Osteocyte (in vitro differentiated cells): Measurements from ENCODE around the gene CYSTM1. TPM values are rescaled to one million over a fixed set of nuclear protein-coding genes. Genes with fewer than 3 reads are reported as not detected.
"Not testable (repeated sequence)": the region's sequence is repeated elsewhere in the genome, so short reads cannot be mapped to it uniquely, and the experiment has no call there.

Experiments used
- DNase-seq: peaks from one replicate; pipeline ENCODE4 v3.0.0; 2021; ENCODE audit warnings: mixed read lengths; ENCODE audit not compliant: unreplicated experiment; ENCODE audit errors: extremely low spot score
- H3K27ac Mint-ChIP-seq: one replicate; pipeline ENCODE4 v1.8.0; 2021; ENCODE audit warnings: mild to moderate bottlenecking, mixed read lengths; ENCODE audit not compliant: unreplicated experiment
- H3K27me3 Mint-ChIP-seq: one replicate; pipeline ENCODE4 v1.8.0; 2021; ENCODE audit warnings: mixed read lengths; ENCODE audit not compliant: unreplicated experiment
- H3K36me3 Mint-ChIP-seq: one replicate; pipeline ENCODE4 v1.8.0; 2021; ENCODE audit warnings: mixed read lengths; ENCODE audit not compliant: unreplicated experiment
- H3K4me1 Mint-ChIP-seq: one replicate; pipeline ENCODE4 v1.8.0; 2021; ENCODE audit warnings: mixed read lengths; ENCODE audit not compliant: unreplicated experiment
- H3K4me3 Mint-ChIP-seq: one replicate; pipeline ENCODE4 v1.8.0; 2021; ENCODE audit warnings: mild to moderate bottlenecking, moderate library complexity, mixed read lengths; ENCODE audit not compliant: unreplicated experiment
- H3K9me3 Mint-ChIP-seq: one replicate; pipeline ENCODE4 v1.8.0; 2021; ENCODE audit warnings: mixed read lengths; ENCODE audit not compliant: unreplicated experiment
- CTCF ChIP-seq: fragments of 200-600 bp; sonication (generic); IDR thresholded peaks from 2 replicates; pipeline ENCODE4 v1.5.0; 2021; ENCODE audit warnings: antibody characterized with exemption, mild to moderate bottlenecking, moderate library complexity
- total RNA-seq: library from RNA; stranded (reverse); gene quantifications from 2 replicates; pipeline ENCODE4 v1.2.1, GENCODE V29; 2021

Gene CYSTM1
- total RNA-seq, 1 donor from 2014 or later, result 26.7 TPM

DNA sequence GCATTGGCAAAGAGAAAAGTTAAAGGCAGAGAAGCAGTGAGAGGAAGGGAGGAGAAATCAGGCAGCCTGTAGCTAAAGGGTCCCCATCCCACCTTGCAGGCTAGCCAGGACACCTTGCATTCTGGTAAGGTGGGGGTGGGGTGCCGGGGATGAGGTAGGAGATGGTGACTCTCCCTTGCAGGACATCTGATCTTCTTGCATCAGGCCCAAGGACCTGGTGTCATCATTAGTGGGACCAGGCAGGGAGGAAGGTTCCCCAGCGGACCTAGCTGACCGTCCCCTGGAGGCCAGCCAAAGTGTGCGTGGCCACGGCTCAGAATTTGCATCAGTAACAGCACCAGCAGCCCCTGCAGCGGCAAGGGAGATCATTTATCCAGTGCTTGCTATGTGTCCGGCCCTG is 21.7 kb upstream of the CYSTM1 start:
- Mint-ChIP-seq H3K27ac (no peak overlapping the region), H3K36me3 (no peaks in the 10 kb centered on the region), H3K9me3 (no peaks in the 10 kb centered on the region), H3K27me3 (peaks cover 2% of the 10 kb centered on the region), H3K4me1 (peaks cover 4% of the 10 kb centered on the region), H3K4me3 (no peak overlapping the region)
- no peak for DNase-seq
- TF ChIP-seq CTCF, result no peak

DNA sequence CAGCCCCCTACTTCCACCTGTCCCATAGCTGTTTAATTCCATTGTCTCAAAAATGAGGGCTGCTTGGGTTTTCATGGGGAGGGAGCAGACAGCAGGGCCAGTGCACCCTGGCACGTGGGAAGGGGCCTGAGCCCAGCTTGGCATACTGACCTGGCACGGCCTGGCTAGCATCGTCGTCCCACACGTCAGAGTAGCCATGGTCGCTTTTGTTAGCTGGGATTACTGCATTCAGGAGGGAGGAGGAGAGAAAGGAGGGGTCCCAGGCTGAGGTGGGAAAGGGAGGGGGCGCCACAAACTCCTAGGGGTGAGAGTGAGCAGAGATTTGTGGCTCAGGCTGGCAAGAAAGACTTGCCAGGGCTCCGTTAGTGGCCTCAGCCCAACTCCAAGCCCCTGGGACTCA is 21.1 kb upstream of the CYSTM1 start:
- DNase-seq, result no peak
- Mint-ChIP-seq H3K36me3 (no peaks in the 10 kb centered on the region), H3K4me1 (peaks cover 4% of the 10 kb centered on the region), H3K9me3 (no peaks in the 10 kb centered on the region), H3K27ac (no peak overlapping the region), H3K4me3 (no peak overlapping the region), H3K27me3 (no peaks in the 10 kb centered on the region)
- no peak for TF ChIP-seq CTCF

GRCh38 chr5:140154710-140155381 is 20.1 kb upstream of the CYSTM1 start:
- not testable (repeated sequence) for H3K4me1 Mint-ChIP-seq, H3K4me3 Mint-ChIP-seq, H3K36me3 Mint-ChIP-seq, DNase-seq, H3K27me3 Mint-ChIP-seq, H3K27ac Mint-ChIP-seq, H3K9me3 Mint-ChIP-seq

GRCh38 chr5:140157032-140157781 is 17.8 kb upstream of the CYSTM1 start:
- Mint-ChIP-seq H3K4me3 (peak overlapping the region; percentile 70), H3K27me3 (peaks cover 4% of the 10 kb centered on the region), H3K4me1 (peaks cover 4% of the 10 kb centered on the region), H3K27ac (no peak overlapping the region), H3K9me3 (no peaks in the 10 kb centered on the region), H3K36me3 (no peaks in the 10 kb centered on the region)
- peak; percentile 94 for DNase-seq
- TF ChIP-seq CTCF, result peak; percentile 94

DNA sequence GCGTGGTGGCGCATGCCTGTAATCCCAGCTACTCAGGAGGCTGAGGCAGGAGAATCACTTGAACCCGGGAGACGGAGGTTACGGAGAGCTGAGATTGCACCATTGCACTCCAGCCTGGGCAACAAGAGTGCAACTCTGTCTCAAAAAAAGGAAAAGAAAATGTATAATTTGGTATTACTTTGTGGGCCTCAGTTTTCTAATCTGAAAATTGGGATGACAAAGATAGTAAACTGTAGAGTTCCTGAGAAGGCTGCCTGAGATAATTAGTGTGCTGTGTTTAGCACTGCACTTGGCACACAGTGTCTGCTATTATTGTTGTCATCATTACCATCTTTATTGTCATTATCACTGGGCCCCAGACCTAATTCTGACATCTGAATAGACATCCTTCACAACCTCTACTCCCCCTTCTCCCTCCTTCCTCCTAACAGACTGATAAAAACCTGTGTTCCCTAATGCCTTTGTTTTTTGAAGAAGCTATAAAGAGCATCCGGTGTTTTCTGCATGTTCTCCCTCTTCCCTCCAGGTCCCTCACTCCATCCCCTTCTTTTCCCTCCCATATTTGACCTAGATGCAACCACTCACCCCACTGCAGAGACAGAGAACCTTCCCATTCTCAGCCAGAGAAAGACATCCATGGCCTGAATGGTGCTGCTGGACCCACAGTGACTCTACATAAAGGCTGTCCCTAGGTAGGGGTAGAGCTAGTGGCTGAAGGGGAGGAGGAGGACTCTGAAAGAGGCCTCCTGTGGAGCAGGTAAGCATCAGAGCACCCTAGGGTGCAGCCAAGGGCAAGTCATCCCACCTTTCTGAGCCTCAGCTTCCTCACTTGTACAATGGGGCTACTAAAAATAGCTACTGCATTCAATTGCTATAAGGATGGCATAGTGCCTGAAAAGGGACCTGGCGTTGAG is 15.7 kb upstream of the CYSTM1 start:
- H3K4me3 Mint-ChIP-seq, result no peak overlapping the region
- peaks cover 11% of the 10 kb centered on the region for H3K27me3 Mint-ChIP-seq
- no peaks in the 10 kb centered on the region for H3K36me3 Mint-ChIP-seq
- no peak for DNase-seq
- no peaks in the 10 kb centered on the region for H3K9me3 Mint-ChIP-seq
- TF ChIP-seq CTCF, result no peak
- H3K4me1 Mint-ChIP-seq, result peaks cover 4% of the 10 kb centered on the region
- H3K27ac Mint-ChIP-seq, result no peak overlapping the region
